OCI-LY7 (cell line): ENCODE measurements around the gene HBG2. TPM values are rescaled to one million over a fixed set of nuclear protein-coding genes. Genes with fewer than 3 reads are reported as not detected.

Experiments
- BruUV-seq: library from RNA; stranded (reverse); fragments of 400-500 nt; replicated peaks from 2 replicates; lab custom pipeline; 2021; lab: Mats Ljungman, UMichigan
- CTCF ChIA-PET: fragments of 300-600 bp; sonication (Branson Sonifier 250); formaldehyde crosslinking; loops from one replicate; lab custom pipeline; 2022; ENCODE audit warnings: antibody characterized with exemption; ENCODE audit not compliant: unreplicated experiment; lab: Charles Lee
- POLR2A ChIA-PET: fragments of 300-600 bp; sonication (Branson Sonifier 250); formaldehyde crosslinking; loops from one replicate; lab custom pipeline; 2022; ENCODE audit warnings: antibody characterized with exemption; lab: Charles Lee
- DNase-seq: peaks from one replicate; pipeline ENCODE4 v3.0.0-alpha.2; 2015; ENCODE audit warnings: low spot score
- H2AFZ ChIP-seq: fragments of 200-600 bp; sonication (generic), shearing (Covaris generic); 2 replicates; pipeline ENCODE4 v1.6.1; 2014; ENCODE audit warnings: mild to moderate bottlenecking, antibody characterized with exemption, low read length, moderate library complexity
- H3K27ac ChIP-seq: fragments of 200-600 bp; sonication (generic); 2 replicates; pipeline ENCODE4 v1.5.1; 2014; ENCODE audit warnings: mixed run types, low read depth, mild to moderate bottlenecking, moderate library complexity, low read length, inconsistent platforms; ENCODE audit not compliant: poor library complexity, severe bottlenecking
- H3K36me3 ChIP-seq: fragments of 200-600 bp; sonication (generic); 2 replicates; pipeline ENCODE4 v1.6.1; 2014; ENCODE audit warnings: mild to moderate bottlenecking, antibody characterized with exemption, low read length, moderate library complexity, mixed read lengths; ENCODE audit not compliant: insufficient read depth
- H3K4me1 ChIP-seq: fragments of 200-600 bp; sonication (generic); 2 replicates; pipeline ENCODE4 v1.5.1; 2014; ENCODE audit warnings: mild to moderate bottlenecking, low read length; ENCODE audit not compliant: insufficient read depth, poor library complexity, severe bottlenecking
- H3K4me2 ChIP-seq: fragments of 200-600 bp; sonication (generic); 2 replicates; pipeline ENCODE4 v1.6.1; 2014; ENCODE audit warnings: mild to moderate bottlenecking, low read length
- H3K4me3 ChIP-seq: fragments of 200-600 bp; sonication (generic); 2 replicates; pipeline ENCODE4 v1.5.1; 2014; ENCODE audit warnings: mild to moderate bottlenecking, low read depth, low read length; ENCODE audit not compliant: poor library complexity, severe bottlenecking
- H3K79me2 ChIP-seq: fragments of 200-600 bp; sonication (generic); 2 replicates; pipeline ENCODE4 v1.6.1; 2016; ENCODE audit warnings: low read depth, mild to moderate bottlenecking, low read length, moderate library complexity, mixed read lengths; ENCODE audit not compliant: insufficient read depth
- H3K9me2 ChIP-seq: fragments of 200-600 bp; sonication (generic); 2 replicates; pipeline ENCODE4 v1.6.1; 2016; ENCODE audit warnings: mild to moderate bottlenecking, low read length, mixed read lengths; ENCODE audit not compliant: insufficient read depth
- H3K9me3 ChIP-seq: fragments of 200-600 bp; sonication (generic); 2 replicates; pipeline ENCODE4 v1.6.1; 2014; ENCODE audit warnings: mild to moderate bottlenecking, mixed run types, low read length, mixed read lengths
- H4K20me1 ChIP-seq: fragments of 200-600 bp; sonication (generic); 2 replicates; pipeline ENCODE4 v1.6.1; 2014; ENCODE audit warnings: mild to moderate bottlenecking, antibody characterized with exemption, low read length, moderate library complexity, mixed read lengths; ENCODE audit not compliant: insufficient read depth
- CTCF ChIP-seq: fragments of 200-600 bp; sonication (generic); conservative IDR thresholded peaks from 2 replicates; pipeline ENCODE4 v1.5.1; 2014; ENCODE audit warnings: mild to moderate bottlenecking, antibody characterized with exemption, low read length, moderate library complexity, mixed read lengths
- EZH2phosphoT487 ChIP-seq: fragments of 200-600 bp; sonication (generic); IDR thresholded peaks from 2 replicates; pipeline ENCODE4 v1.6.1; 2018; ENCODE audit warnings: low read depth, borderline replicate concordance, mild to moderate bottlenecking, mixed run types, antibody characterized with exemption, low read length, moderate library complexity, mixed read lengths
- intact Hi-C: fragments of 100-400 bp; cut with micrococcal nuclease; formaldehyde crosslinking; loops from one replicate; pipeline ENCODE4 v1.10.0; 2022; ENCODE audit not compliant: unreplicated experiment
- total RNA-seq, 2 experiments: library from RNA; depleted of rRNA in 1 of 2; stranded (reverse); fragments of >200 nt in 1 of 2; shearing (Covaris generic) in 1 of 2; gene quantifications; 2 replicates each; pipeline ENCODE4 v1.2.3, GENCODE V29; 2014 to 2022

The HBG2 gene
- total RNA-seq, 2 experiments from 2014 or later = not detected

DNA sequence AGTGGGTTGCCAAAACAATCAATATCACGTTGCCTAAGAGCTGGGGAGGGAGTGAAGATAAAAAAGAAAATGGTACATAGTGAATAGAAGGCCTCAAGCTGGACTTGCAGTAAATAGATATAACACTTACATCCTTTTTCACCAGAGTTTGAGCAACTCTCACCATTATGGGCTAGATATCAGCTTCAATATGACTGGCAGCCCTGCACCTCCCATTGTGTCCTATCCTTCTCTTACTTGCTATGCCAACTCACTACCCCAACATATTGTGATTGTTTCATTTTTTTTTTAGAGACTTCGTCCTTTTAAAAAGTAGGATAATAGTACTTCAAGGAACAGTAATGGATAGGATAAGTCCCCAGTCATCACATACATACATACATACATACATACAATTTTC, 12.4 kb downstream of the HBG2 start:
- BruUV-seq = no TSS peak

GRCh38 chr11:5241458-5241857, 13.1 kb downstream of the HBG2 start:
- POLR2A ChIA-PET = interaction anchor here (0.8 kb wide), 1 partner anchor 28 kb away, joined by 3 read pairs; no protein-coding TSS in a partner anchor

More for the DNA sequence above, 12.4 kb downstream of the HBG2 start:
- Histone ChIP-seq H3K79me2 (no peaks in the 10 kb centered on the region), H3K36me3 (no peaks in the 10 kb centered on the region), H3K4me1 (no peaks in the 10 kb centered on the region), H3K4me2 (no peak overlapping the region), H3K9me3 (no peaks in the 10 kb centered on the region), H2AFZ (no peak overlapping the region), H3K9me2 (no peaks in the 10 kb centered on the region), H3K4me3 (no peak overlapping the region), H3K27ac (no peak overlapping the region), H4K20me1 (no peaks in the 10 kb centered on the region)
- ChIA-PET POLR2A (no interaction called here), CTCF (no interaction called here)
- intact Hi-C loops = no loop called here
- DNase-seq = no peak
- TF ChIP-seq CTCF = no peak
- no peak for TF ChIP-seq EZH2phosphoT487

More at GRCh38 chr11:5241458-5241857, 13.1 kb downstream of the HBG2 start:
- Histone ChIP-seq H3K79me2 (no peaks in the 10 kb centered on the region), H3K9me3 (no peaks in the 10 kb centered on the region), H3K4me1 (no peaks in the 10 kb centered on the region), H4K20me1 (no peaks in the 10 kb centered on the region), H3K4me2 (no peak overlapping the region), H3K9me2 (no peaks in the 10 kb centered on the region), H3K36me3 (no peaks in the 10 kb centered on the region), H2AFZ (no peak overlapping the region), H3K27ac (no peak overlapping the region), H3K4me3 (no peak overlapping the region)
- TF ChIP-seq CTCF (no peak), EZH2phosphoT487 (no peak)
- DNase-seq = no peak
- intact Hi-C loops = no loop called here
- BruUV-seq = no TSS peak
- CTCF ChIA-PET = no interaction called here
